GM23248 (cell line): ENCODE results near the gene TMTC1. TPM values are rescaled to one million over a fixed set of nuclear protein-coding genes. Genes with fewer than 3 reads are reported as not detected.

Experiments used
- DNase-seq: peaks from one replicate; pipeline ENCODE4 v3.0.0-alpha.2; 2015
- H2AFZ ChIP-seq: fragments of 200-600 bp; sonication (generic); 2 replicates; pipeline ENCODE4 v1.6.1; 2016; ENCODE audit warnings: antibody characterized with exemption
- H3F3A ChIP-seq: fragments of 200-600 bp; sonication (generic); 2 replicates; pipeline ENCODE4 v1.6.1; 2016; ENCODE audit warnings: mild to moderate bottlenecking, antibody characterized with exemption, mixed run types; ENCODE audit not compliant: insufficient read depth
- H3K27ac ChIP-seq: fragments of 200-600 bp; sonication (generic); 2 replicates; pipeline ENCODE4 v1.5.1; 2016; ENCODE audit warnings: mild to moderate bottlenecking
- H3K27me3 ChIP-seq: fragments of 200-600 bp; sonication (generic); replicated peaks from 2 replicates; pipeline ENCODE4 v1.6.1; 2016; ENCODE audit warnings: mild to moderate bottlenecking; ENCODE audit not compliant: insufficient read depth
- H3K36me3 ChIP-seq: fragments of 200-600 bp; sonication (generic); 2 replicates; pipeline ENCODE4 v1.6.1; 2016; ENCODE audit warnings: low read depth, mild to moderate bottlenecking
- H3K4me1 ChIP-seq: fragments of 200-600 bp; sonication (generic); 2 replicates; pipeline ENCODE4 v1.6.1; 2016; ENCODE audit warnings: mild to moderate bottlenecking; ENCODE audit not compliant: insufficient read depth
- H3K4me2 ChIP-seq: fragments of 200-600 bp; sonication (generic); one replicate; pipeline ENCODE4 v1.6.1; 2016; ENCODE audit warnings: mild to moderate bottlenecking; ENCODE audit not compliant: unreplicated experiment
- H3K4me3 ChIP-seq: fragments of 200-600 bp; sonication (generic); 2 replicates; pipeline ENCODE4 v1.5.1; 2016; ENCODE audit warnings: mild to moderate bottlenecking
- H3K79me2 ChIP-seq: fragments of 200-600 bp; sonication (generic); 2 replicates; pipeline ENCODE4 v1.6.1; 2016; ENCODE audit warnings: mild to moderate bottlenecking; ENCODE audit not compliant: insufficient read depth
- H3K9ac ChIP-seq: fragments of 200-600 bp; sonication (generic); 2 replicates; pipeline ENCODE4 v1.6.1; 2016; ENCODE audit warnings: mild to moderate bottlenecking
- H3K9me2 ChIP-seq: fragments of 200-600 bp; sonication (generic); 2 replicates; pipeline ENCODE4 v1.6.1; 2016; ENCODE audit warnings: mixed run types, mild to moderate bottlenecking, moderate library complexity; ENCODE audit not compliant: insufficient read depth
- H3K9me3 ChIP-seq: fragments of 200-600 bp; sonication (generic); one replicate; pipeline ENCODE4 v1.6.1; 2017; ENCODE audit warnings: low read depth
- H4K20me1 ChIP-seq: fragments of 200-600 bp; sonication (generic); 2 replicates; pipeline ENCODE4 v1.6.0; 2016; ENCODE audit not compliant: insufficient read depth
- EZH2 ChIP-seq: fragments of 200-600 bp; sonication (generic); IDR thresholded peaks from 2 replicates; pipeline ENCODE4 v1.6.1; 2018; ENCODE audit warnings: antibody characterized with exemption, mild to moderate bottlenecking; ENCODE audit not compliant: insufficient read depth, poor library complexity, severe bottlenecking
- EZH2phosphoT487 ChIP-seq: fragments of 200-600 bp; sonication (generic); IDR thresholded peaks from 2 replicates; pipeline ENCODE4 v1.6.1; 2018; ENCODE audit warnings: antibody characterized with exemption, moderate library complexity, mild to moderate bottlenecking, low read depth; ENCODE audit not compliant: insufficient read depth
- WGBS, 2 experiments: methylation state at CpG; one replicate each; pipeline ENCODE4 v1.1.6; 2015 to 2017; ENCODE audit warnings: low lambda C conversion rate in 2 of 2, low coverage in 1 of 2; ENCODE audit errors: missing lambda C conversion rate in 2 of 2; 5-methylcytosine and 5-hydroxymethylcytosine counted together
- in situ Hi-C: fragments of 300-500 bp; cut with MboI; formaldehyde crosslinking; loops from 2 replicates; pipeline ENCODE4 v1.15.0; 2020
- polyA plus RNA-seq: library from polyadenylated mRNA; unstranded; fragments of >200 nt; fragmentation: Nextera tagmentation; extraction: Ambion mirVana; gene quantifications from 2 replicates; pipeline ENCODE4 v1.2.1, GENCODE V29; 2016
- total RNA-seq: library from RNA; depleted of rRNA; stranded (reverse); fragments of >200 nt; shearing (Covaris generic); gene quantifications from 2 replicates; pipeline ENCODE4 v1.2.3, GENCODE V29; 2014

TMTC1 gene
- total and polyA plus RNA-seq, 2 experiments from 2014 or later, result 6.8 to 25.3 TPM

DNA sequence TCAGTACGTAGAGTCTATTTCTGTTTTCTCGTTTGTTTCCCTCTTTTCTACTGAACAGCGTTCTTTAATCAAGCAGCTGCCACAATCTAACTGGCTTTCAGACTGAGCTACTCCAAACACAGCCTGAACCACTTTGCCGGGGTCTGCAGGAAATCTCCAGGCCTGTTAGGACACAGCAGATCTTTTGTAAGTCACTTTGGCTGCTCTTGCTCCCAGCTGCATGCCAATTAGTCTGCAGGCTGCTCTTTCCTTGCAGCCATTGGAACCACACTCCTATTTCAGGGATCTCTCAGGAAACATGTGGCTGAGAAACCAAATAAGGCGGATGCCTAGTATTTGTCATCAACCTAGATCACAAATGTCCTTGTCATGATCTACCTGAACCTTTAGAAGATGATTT is 73.6 kb downstream of the TMTC1 start:
- no peaks in the 10 kb centered on the region for H3F3A ChIP-seq
- TF ChIP-seq EZH2, result no peak
- TF ChIP-seq EZH2phosphoT487, result no peak
- no peaks in the 10 kb centered on the region for H3K36me3 ChIP-seq
- in situ Hi-C loops, result no loop called here
- 34 to 35% methylated on average over 5 of the region's 5 CpGs for WGBS, 2 experiments
- 0 out of 2 replicates have a peak, but pooled peaks cover 8% of the 10 kb centered on the region for H3K4me1 ChIP-seq
- H3K27ac ChIP-seq, result no peak overlapping the region
- H3K9me2 ChIP-seq, result no peaks in the 10 kb centered on the region
- peak overlapping the region; percentile 24; the same call in 1 of the 2 replicates for H2AFZ ChIP-seq
- H3K4me2 ChIP-seq, result no peak overlapping the region
- H3K9ac ChIP-seq, result no peak overlapping the region
- no peaks in the 10 kb centered on the region for H3K79me2 ChIP-seq
- peak; percentile 12 for DNase-seq
- H4K20me1 ChIP-seq, result no peaks in the 10 kb centered on the region
- H3K4me3 ChIP-seq, result no peak overlapping the region
- no peaks in the 10 kb centered on the region for H3K9me3 ChIP-seq
- H3K27me3 ChIP-seq, result no peaks in the 10 kb centered on the region

DNA sequence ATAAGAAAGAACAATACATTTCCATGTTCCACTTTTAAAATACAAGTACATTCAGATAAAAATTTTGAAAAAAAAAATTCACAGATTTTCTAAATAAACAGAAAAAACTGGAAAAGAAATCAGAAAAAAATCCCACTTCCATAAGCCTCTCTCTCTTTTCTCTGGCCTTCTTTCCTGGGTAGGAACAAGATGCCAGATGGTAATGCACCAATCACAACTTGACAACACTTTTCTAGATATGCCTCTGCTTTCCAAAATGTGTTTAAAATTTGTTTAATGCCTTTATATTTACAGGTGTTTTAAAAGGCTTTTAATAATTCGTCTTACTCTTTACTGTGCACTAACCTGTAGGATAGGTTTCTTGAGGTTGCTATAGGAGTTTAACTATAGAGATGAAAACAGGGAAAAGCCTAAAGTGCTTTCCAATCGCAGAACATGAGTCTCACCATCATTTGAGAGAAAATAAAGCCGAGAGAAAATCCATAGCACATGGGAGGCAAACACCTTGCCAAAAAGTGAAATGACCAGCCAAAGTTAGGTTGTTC is 74.2 kb downstream of the TMTC1 start:
- Histone ChIP-seq H3K9me3 (no peaks in the 10 kb centered on the region), H4K20me1 (no peaks in the 10 kb centered on the region), H3K79me2 (no peaks in the 10 kb centered on the region), H3K9ac (no peak overlapping the region), H3K9me2 (no peaks in the 10 kb centered on the region), H2AFZ (peak overlapping the region; percentile 24; the same call in 1 of the 2 replicates), H3K36me3 (no peaks in the 10 kb centered on the region), H3K27ac (no peak overlapping the region), H3K27me3 (no peaks in the 10 kb centered on the region), H3K4me1 (0 out of 2 replicates have a peak, but pooled peaks cover 8% of the 10 kb centered on the region), H3K4me3 (no peak overlapping the region), H3F3A (no peaks in the 10 kb centered on the region), H3K4me2 (no peak overlapping the region)
- in situ Hi-C loops, result no loop called here
- TF ChIP-seq EZH2 (no peak), EZH2phosphoT487 (no peak)
- no peak for DNase-seq
- 13 to 14% methylated on average over 3 of the region's 3 CpGs for WGBS, 2 experiments

DNA sequence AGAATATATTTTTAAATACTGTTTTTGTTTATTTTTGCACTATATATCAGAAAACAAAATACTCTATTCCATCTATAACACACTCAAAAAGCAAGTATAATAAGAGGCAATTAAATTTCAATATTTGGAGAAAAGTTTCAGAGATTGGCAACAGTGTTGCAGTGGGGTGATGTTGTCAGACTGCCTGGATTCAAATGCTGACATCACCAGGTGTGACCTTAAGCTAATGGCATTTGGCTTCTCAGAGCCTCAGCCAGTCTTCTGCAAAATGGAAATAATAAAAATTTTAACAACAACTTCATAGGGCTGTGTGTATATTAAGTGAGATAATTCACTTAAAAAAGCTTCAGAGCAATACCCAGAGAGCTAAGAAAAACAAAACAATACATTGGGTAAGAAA is 74.7 kb downstream of the TMTC1 start:
- Histone ChIP-seq H3K27ac (no peak overlapping the region), H3F3A (no peaks in the 10 kb centered on the region), H3K79me2 (no peaks in the 10 kb centered on the region), H3K9me2 (no peaks in the 10 kb centered on the region), H4K20me1 (no peaks in the 10 kb centered on the region), H3K4me2 (no peak overlapping the region), H3K36me3 (no peaks in the 10 kb centered on the region), H3K4me1 (0 out of 2 replicates have a peak, but pooled peaks cover 8% of the 10 kb centered on the region), H3K27me3 (no peaks in the 10 kb centered on the region), H3K4me3 (no peak overlapping the region), H2AFZ (no peak overlapping the region), H3K9me3 (no peaks in the 10 kb centered on the region), H3K9ac (no peak overlapping the region)
- no peak for TF ChIP-seq EZH2
- no peak for TF ChIP-seq EZH2phosphoT487
- in situ Hi-C loops, result no loop called here
- DNase-seq, result peak; percentile 35

DNA sequence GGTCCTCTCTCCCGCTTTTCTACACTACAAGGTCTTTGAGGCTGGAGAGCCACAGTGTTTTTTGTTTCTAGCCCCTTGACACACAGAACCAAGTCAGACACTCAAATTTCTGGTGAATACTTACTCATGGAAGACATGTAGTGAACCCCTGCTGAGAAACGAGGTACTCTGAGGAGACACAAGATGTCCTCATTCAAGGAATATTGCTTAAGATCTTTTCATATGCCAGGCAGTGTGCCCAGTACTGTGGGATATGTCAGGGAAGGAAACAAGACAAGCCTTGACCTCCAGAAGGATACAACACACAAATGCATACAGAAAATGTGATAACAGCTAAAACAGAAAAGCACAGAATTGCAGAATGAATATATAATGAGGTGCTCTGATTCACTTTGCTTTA is 75.9 kb downstream of the TMTC1 start:
- WGBS, 2 experiments, result 60 to 65% methylated on average over 2 of the region's 2 CpGs
- Histone ChIP-seq H3K4me3 (no peak overlapping the region), H3K36me3 (no peaks in the 10 kb centered on the region), H3K4me1 (0 out of 2 replicates have a peak, but pooled peaks cover 8% of the 10 kb centered on the region), H3F3A (no peaks in the 10 kb centered on the region), H3K9me2 (no peaks in the 10 kb centered on the region), H4K20me1 (no peaks in the 10 kb centered on the region), H3K4me2 (no peak overlapping the region), H3K79me2 (no peaks in the 10 kb centered on the region), H2AFZ (no peak overlapping the region), H3K27me3 (no peaks in the 10 kb centered on the region), H3K9ac (no peak overlapping the region), H3K27ac (no peak overlapping the region), H3K9me3 (no peaks in the 10 kb centered on the region)
- in situ Hi-C loops, result no loop called here
- no peak for TF ChIP-seq EZH2
- TF ChIP-seq EZH2phosphoT487, result no peak
- no peak for DNase-seq

DNA sequence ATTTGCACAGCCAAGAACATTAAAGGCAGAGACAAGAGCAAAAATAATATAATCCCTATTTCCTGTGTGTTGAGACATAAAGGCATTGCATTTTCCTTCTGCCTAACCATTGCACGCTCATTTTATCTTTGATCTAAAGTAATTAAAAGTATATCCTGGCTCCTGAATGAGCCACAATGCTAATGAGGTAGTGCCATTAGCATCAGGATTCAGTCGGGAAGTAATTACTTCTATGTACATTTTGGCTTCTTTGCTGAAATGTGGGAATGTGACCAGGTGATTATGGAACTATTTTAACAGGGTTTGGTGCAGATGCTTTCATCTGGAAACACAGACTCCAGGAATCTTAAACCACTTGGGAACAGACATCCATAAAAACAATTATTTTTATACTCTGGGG is 77.4 kb downstream of the TMTC1 start:
- 89 to 94% methylated on average over 2 of the region's 2 CpGs for WGBS, 2 experiments
- in situ Hi-C loops, result no loop called here
- TF ChIP-seq EZH2phosphoT487, result no peak
- no peak for TF ChIP-seq EZH2
- Histone ChIP-seq H3K36me3 (no peaks in the 10 kb centered on the region), H4K20me1 (no peaks in the 10 kb centered on the region), H3K79me2 (no peaks in the 10 kb centered on the region), H3K4me2 (no peak overlapping the region), H3K9ac (no peak overlapping the region), H3K4me3 (no peak overlapping the region), H3K9me2 (no peaks in the 10 kb centered on the region), H3K9me3 (no peaks in the 10 kb centered on the region), H3K4me1 (0 out of 2 replicates have a peak, but pooled peaks cover 8% of the 10 kb centered on the region), H3K27ac (no peak overlapping the region), H3F3A (no peaks in the 10 kb centered on the region), H2AFZ (no peak overlapping the region), H3K27me3 (no peaks in the 10 kb centered on the region)
- DNase-seq, result no peak
